ENCODE results near the gene EHD1.
A peak's percentile ranks its signal among the peaks of the same experiment; 100 is the strongest.

Gene EHD1

GRCh38 chr11:64870893-64871466 lies 7.4 kb downstream of the EHD1 start:
- H3K4me1 ChIP-seq (ENCODE audit: control insufficient read depth, insufficient read depth, low read length, unreplicated experiment): peaks cover 53% of the 10 kb centered on the region
- peak overlapping the region; percentile 92 for H3K27ac ChIP-seq (ENCODE audit: low read depth, low read length)
- no peak overlapping the region for H2AFZ ChIP-seq (ENCODE audit: low read length, unreplicated experiment)
- H3K36me3 ChIP-seq (ENCODE audit: insufficient read depth, low read length): peaks cover 4% of the 10 kb centered on the region; the same call in 1 of the 2 replicates
- H3K27me3 ChIP-seq (ENCODE audit: insufficient read depth, low read length): no peaks in the 10 kb centered on the region
- H3K4me3 ChIP-seq (ENCODE audit: low read depth, low read length): 0 out of 2 replicates have a peak overlapping the region, but pooled peaks have one; percentile 10
- H3K79me2 ChIP-seq (ENCODE audit: control insufficient read depth, insufficient read depth, low read length, unreplicated experiment): peaks cover 73% of the 10 kb centered on the region

DNA sequence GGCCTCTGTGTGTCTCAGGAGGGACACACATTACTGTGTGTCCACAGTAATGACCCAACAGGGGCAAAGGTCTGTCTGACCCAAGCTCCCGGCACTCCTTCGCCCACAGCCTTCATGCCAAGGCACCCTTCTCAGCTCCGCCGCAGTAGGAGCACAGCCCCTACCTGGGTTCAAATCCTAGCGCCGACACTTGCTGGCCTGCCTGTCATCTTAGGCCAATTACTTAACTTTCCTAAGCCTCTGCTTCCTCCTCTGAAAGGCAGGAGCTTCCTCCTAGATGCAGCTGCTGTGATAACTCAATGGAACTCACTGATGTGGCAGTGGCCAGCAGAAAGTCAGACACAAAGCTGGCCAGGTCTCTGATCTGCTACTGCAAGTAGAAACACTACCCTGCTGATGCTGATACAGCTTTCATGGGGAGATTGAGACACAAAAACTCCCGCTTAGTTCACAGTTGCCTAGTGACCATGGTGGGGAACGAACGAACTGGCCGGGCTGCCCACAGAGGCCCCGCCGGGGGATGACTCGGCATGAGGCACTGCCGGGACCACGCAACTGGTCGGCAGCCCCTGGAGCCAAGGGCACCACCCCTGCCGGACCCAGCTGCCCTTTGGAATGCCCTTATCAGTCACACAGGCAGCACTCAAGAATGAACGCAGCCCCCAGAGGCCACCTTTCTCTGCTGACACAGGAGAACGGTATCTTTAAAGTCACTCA lies 8.1 kb downstream of the EHD1 start:
- Histone ChIP-seq H3K36me3 (ENCODE audit: insufficient read depth, low read length) (peaks cover 5% of the 10 kb centered on the region; the same call in 1 of the 2 replicates), H2AFZ (ENCODE audit: low read length, unreplicated experiment) (no peak overlapping the region), H3K27ac (ENCODE audit: low read depth, low read length) (peak overlapping the region; percentile 92), H3K4me1 (ENCODE audit: control insufficient read depth, insufficient read depth, low read length, unreplicated experiment) (peaks cover 51% of the 10 kb centered on the region), H3K4me3 (ENCODE audit: low read depth, low read length) (peak overlapping the region; percentile 19; the same call in 1 of the 2 replicates), H3K79me2 (ENCODE audit: control insufficient read depth, insufficient read depth, low read length, unreplicated experiment) (peaks cover 68% of the 10 kb centered on the region), H3K27me3 (ENCODE audit: insufficient read depth, low read length) (no peaks in the 10 kb centered on the region)

- Histone ChIP-seq H3K27ac (ENCODE audit: low read depth, low read length) (peak overlapping the region; percentile 92), H3K36me3 (ENCODE audit: insufficient read depth, low read length) (peaks cover 5% of the 10 kb centered on the region; the same call in 1 of the 2 replicates), H2AFZ (ENCODE audit: low read length, unreplicated experiment) (no peak overlapping the region), H3K4me3 (ENCODE audit: low read depth, low read length) (peak overlapping the region; percentile 19; the same call in 1 of the 2 replicates), H3K4me1 (ENCODE audit: control insufficient read depth, insufficient read depth, low read length, unreplicated experiment) (peaks cover 58% of the 10 kb centered on the region), H3K27me3 (ENCODE audit: insufficient read depth, low read length) (no peaks in the 10 kb centered on the region), H3K79me2 (ENCODE audit: control insufficient read depth, insufficient read depth, low read length, unreplicated experiment) (peaks cover 68% of the 10 kb centered on the region)
Measured at GRCh38 chr11:64869571-64870175, 8.7 kb downstream of the EHD1 start.

DNA sequence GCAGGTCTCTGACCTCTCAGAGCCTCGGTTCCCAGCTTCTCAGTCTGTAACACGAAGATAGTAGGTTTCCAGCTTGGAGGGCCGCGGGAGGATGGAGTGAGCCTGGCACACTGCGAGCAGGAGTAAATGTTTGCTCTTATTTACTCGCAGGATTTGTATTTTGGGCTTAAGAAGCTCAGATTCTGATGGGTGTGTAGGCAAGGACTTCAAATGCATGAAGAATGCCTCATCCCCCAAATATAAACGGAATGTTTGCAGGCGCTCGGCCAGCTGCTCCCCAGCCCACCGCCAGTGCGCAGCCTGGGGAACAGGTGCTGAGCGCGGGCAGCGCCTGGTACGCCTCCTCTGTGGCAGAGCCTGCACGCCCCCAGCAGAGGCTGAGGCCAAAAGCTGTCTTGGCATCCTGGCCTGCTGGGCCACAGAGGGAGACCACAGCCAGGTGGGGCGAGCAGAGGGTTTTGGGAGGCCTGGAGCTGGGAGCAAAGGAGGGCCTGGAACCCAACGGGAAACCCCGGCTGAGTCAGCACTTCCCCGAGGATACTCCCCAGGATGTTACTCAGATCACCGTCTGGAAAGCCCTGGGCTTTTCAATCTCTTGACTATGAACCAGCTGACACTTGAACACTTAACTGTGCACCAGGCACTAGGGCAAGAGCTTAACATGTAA lies 9.4 kb downstream of the EHD1 start:
- H3K27me3 ChIP-seq (ENCODE audit: insufficient read depth, low read length): no peaks in the 10 kb centered on the region
- peak overlapping the region; percentile 92 for H3K27ac ChIP-seq (ENCODE audit: low read depth, low read length)
- 0 out of 2 replicates have a peak overlapping the region, but pooled peaks have one; percentile 19 for H3K4me3 ChIP-seq (ENCODE audit: low read depth, low read length)
- H3K79me2 ChIP-seq (ENCODE audit: control insufficient read depth, insufficient read depth, low read length, unreplicated experiment): peaks cover 67% of the 10 kb centered on the region
- peaks cover 5% of the 10 kb centered on the region; the same call in 1 of the 2 replicates for H3K36me3 ChIP-seq (ENCODE audit: insufficient read depth, low read length)
- H2AFZ ChIP-seq (ENCODE audit: low read length, unreplicated experiment): no peak overlapping the region
- H3K4me1 ChIP-seq (ENCODE audit: control insufficient read depth, insufficient read depth, low read length, unreplicated experiment): peaks cover 64% of the 10 kb centered on the region

DNA sequence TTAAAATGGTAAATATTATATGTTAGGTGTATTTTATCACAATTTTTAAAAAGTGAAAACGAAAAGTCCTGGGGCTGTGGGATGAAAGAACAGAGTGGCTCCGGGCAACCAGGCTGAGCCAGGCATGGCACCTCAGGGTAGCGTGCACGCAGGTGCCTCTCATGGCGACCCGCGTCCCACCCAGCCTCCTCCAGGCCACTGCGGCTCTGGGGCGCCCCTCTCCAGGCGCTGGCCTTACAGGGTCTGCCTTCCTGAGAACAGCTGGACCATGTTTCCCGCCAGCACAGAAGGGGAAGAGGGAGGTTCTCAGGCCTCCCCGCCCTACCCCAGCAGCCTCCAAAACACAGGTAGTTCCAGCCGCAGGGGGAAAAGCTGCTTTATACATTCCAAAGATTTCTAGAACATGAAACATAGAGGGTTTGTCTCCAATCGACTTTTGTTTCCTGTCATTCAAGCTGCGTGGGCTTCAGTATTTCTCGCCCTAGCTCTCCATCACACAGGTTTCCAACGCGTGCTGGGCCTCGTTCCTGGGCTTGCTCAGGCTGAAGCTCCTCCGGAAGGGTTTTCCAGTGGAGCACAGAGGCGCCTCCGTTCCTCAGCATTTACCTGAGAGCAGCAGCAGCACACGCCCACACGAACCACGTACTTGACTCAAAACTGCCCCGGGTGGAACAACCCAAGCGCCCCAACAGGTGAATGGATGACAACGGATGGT lies 10.5 kb downstream of the EHD1 start:
- Histone ChIP-seq H2AFZ (ENCODE audit: low read length, unreplicated experiment) (no peak overlapping the region), H3K4me1 (ENCODE audit: control insufficient read depth, insufficient read depth, low read length, unreplicated experiment) (peaks cover 75% of the 10 kb centered on the region), H3K27ac (ENCODE audit: low read depth, low read length) (peak overlapping the region; percentile 92; the same call in 1 of the 2 replicates), H3K4me3 (ENCODE audit: low read depth, low read length) (no peak overlapping the region), H3K79me2 (ENCODE audit: control insufficient read depth, insufficient read depth, low read length, unreplicated experiment) (peaks cover 73% of the 10 kb centered on the region), H3K36me3 (ENCODE audit: insufficient read depth, low read length) (peaks cover 5% of the 10 kb centered on the region; the same call in 1 of the 2 replicates), H3K27me3 (ENCODE audit: insufficient read depth, low read length) (no peaks in the 10 kb centered on the region)

- Histone ChIP-seq H3K4me3 (ENCODE audit: low read depth, low read length) (no peak overlapping the region), H3K36me3 (ENCODE audit: insufficient read depth, low read length) (peaks cover 5% of the 10 kb centered on the region; the same call in 1 of the 2 replicates), H3K4me1 (ENCODE audit: control insufficient read depth, insufficient read depth, low read length, unreplicated experiment) (peaks cover 78% of the 10 kb centered on the region), H3K27me3 (ENCODE audit: insufficient read depth, low read length) (no peaks in the 10 kb centered on the region), H3K27ac (ENCODE audit: low read depth, low read length) (peak overlapping the region; percentile 95), H2AFZ (ENCODE audit: low read length, unreplicated experiment) (no peak overlapping the region), H3K79me2 (ENCODE audit: control insufficient read depth, insufficient read depth, low read length, unreplicated experiment) (peaks cover 79% of the 10 kb centered on the region)
Measured at GRCh38 chr11:64866173-64866491, 12.3 kb downstream of the EHD1 start.

DNA sequence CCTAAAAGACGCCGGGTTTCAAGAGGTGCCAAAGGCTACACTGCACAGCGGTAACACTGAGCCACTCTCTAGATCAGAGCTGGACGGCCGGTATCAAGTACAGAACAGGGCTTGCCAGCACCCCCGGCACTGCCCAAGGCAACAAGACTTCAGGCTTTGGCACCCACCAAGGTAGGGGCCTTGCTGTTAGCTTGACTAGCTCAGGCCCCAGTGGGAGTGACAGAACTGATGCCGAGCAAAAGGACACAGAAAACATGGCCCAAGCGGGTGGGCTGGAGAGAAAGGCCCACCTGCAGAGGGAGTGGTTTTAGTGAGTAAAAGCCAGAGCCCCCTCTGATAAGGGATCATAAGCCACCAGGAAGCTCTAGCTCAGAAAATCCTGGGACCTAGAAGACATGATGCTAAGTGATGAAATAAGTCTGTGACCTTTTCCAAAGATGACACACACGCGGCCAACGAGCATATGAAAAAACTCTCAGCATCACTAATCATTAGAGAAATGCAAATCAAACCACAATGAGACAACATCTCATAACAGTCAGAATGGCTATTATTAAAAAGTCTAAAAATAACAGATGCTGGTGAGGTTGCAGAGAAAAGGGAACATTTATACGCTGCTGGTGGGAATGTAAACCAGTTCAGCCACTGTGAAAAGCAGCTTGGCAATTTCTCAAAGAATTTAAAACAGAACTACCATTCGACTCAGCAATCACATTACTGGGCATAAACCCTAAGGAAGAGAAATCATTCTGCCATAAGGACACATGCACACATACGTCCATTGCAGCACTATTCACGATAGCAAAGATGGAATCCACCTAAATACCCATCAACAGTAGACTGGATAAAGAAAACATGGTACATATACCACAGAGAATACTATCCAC lies 12.9 kb downstream of the EHD1 start:
- H3K79me2 ChIP-seq (ENCODE audit: control insufficient read depth, insufficient read depth, low read length, unreplicated experiment): peaks cover 75% of the 10 kb centered on the region
- H2AFZ ChIP-seq (ENCODE audit: low read length, unreplicated experiment): no peak overlapping the region
- H3K4me3 ChIP-seq (ENCODE audit: low read depth, low read length): peak overlapping the region; percentile 18; the same call in 1 of the 2 replicates
- no peaks in the 10 kb centered on the region for H3K27me3 ChIP-seq (ENCODE audit: insufficient read depth, low read length)
- H3K27ac ChIP-seq (ENCODE audit: low read depth, low read length): peak overlapping the region; percentile 95
- peaks cover 5% of the 10 kb centered on the region; the same call in 1 of the 2 replicates for H3K36me3 ChIP-seq (ENCODE audit: insufficient read depth, low read length)
- H3K4me1 ChIP-seq (ENCODE audit: control insufficient read depth, insufficient read depth, low read length, unreplicated experiment): peaks cover 71% of the 10 kb centered on the region

GRCh38 chr11:64864473-64865285 lies 13.7 kb downstream of the EHD1 start:
- no peak overlapping the region for H2AFZ ChIP-seq (ENCODE audit: low read length, unreplicated experiment)
- H3K4me1 ChIP-seq (ENCODE audit: control insufficient read depth, insufficient read depth, low read length, unreplicated experiment): peaks cover 63% of the 10 kb centered on the region

GRCh38 chr11:64864135-64864472 lies 14.3 kb downstream of the EHD1 start:
- peaks cover 57% of the 10 kb centered on the region for H3K4me1 ChIP-seq (ENCODE audit: control insufficient read depth, insufficient read depth, low read length, unreplicated experiment)
- peaks cover 5% of the 10 kb centered on the region; the same call in 1 of the 2 replicates for H3K36me3 ChIP-seq (ENCODE audit: insufficient read depth, low read length)
- no peaks in the 10 kb centered on the region for H3K27me3 ChIP-seq (ENCODE audit: insufficient read depth, low read length)
- H3K27ac ChIP-seq (ENCODE audit: low read depth, low read length): peak overlapping the region; percentile 95
- peak overlapping the region; percentile 34; the same call in 1 of the 2 replicates for H3K4me3 ChIP-seq (ENCODE audit: low read depth, low read length)
- H3K79me2 ChIP-seq (ENCODE audit: control insufficient read depth, insufficient read depth, low read length, unreplicated experiment): peaks cover 69% of the 10 kb centered on the region
- H2AFZ ChIP-seq (ENCODE audit: low read length, unreplicated experiment): no peak overlapping the region

More at GRCh38 chr11:64864473-64865285, 13.7 kb downstream of the EHD1 start:
- Histone ChIP-seq H3K27me3 (ENCODE audit: insufficient read depth, low read length) (no peaks in the 10 kb centered on the region), H3K27ac (ENCODE audit: low read depth, low read length) (peak overlapping the region; percentile 95), H3K4me3 (ENCODE audit: low read depth, low read length) (peak overlapping the region; percentile 34; the same call in 1 of the 2 replicates), H3K36me3 (ENCODE audit: insufficient read depth, low read length) (peaks cover 5% of the 10 kb centered on the region; the same call in 1 of the 2 replicates), H3K79me2 (ENCODE audit: control insufficient read depth, insufficient read depth, low read length, unreplicated experiment) (peaks cover 69% of the 10 kb centered on the region)

Data from ACC112 (cell line).